Osteoblast (primary cell): ENCODE measurements around the gene FAM83C. TPM values are rescaled to one million over a fixed set of nuclear protein-coding genes. Genes with fewer than 3 reads are reported as not detected.

ENCODE experiments used
- DNase-seq: peaks from one replicate; pipeline ENCODE4 v3.0.0; 2011; ENCODE audit warnings: low spot score, mixed read lengths; ENCODE audit not compliant: insufficient read length; ENCODE audit errors: missing footprints
- H2AFZ ChIP-seq: 2 replicates; pipeline ENCODE4 v1.6.0; 2011; ENCODE audit warnings: mild to moderate bottlenecking, low read length
- H3K27ac ChIP-seq: 2 replicates; pipeline ENCODE4 v1.5.1; 2011; ENCODE audit warnings: mild to moderate bottlenecking, low read depth, low read length, moderate library complexity
- H3K27me3 ChIP-seq: 2 replicates; pipeline ENCODE4 v1.6.0; 2012; ENCODE audit warnings: mild to moderate bottlenecking, control low read depth, inconsistent platforms, low read length, moderate library complexity; ENCODE audit not compliant: insufficient read depth
- H3K36me3 ChIP-seq: 2 replicates; pipeline ENCODE4 v1.5.1; 2011; ENCODE audit warnings: mild to moderate bottlenecking, low read length, control low read depth, moderate library complexity; ENCODE audit not compliant: insufficient read depth
- H3K4me1 ChIP-seq: 2 replicates; pipeline ENCODE4 v1.5.1; 2011; ENCODE audit warnings: mild to moderate bottlenecking, low read length, control low read depth, moderate library complexity; ENCODE audit not compliant: insufficient read depth
- H3K4me2 ChIP-seq: 2 replicates; pipeline ENCODE4 v1.6.0; 2011; ENCODE audit warnings: mild to moderate bottlenecking, low read length; ENCODE audit not compliant: insufficient read depth
- H3K4me3 ChIP-seq: fragments of 200-600 bp; sonication (generic); 3 replicates; pipeline ENCODE4 v1.5.1; 2012; ENCODE audit warnings: mild to moderate bottlenecking, low read length, inconsistent platforms; ENCODE audit not compliant: insufficient read depth
- H3K79me2 ChIP-seq: 2 replicates; pipeline ENCODE4 v1.6.0; 2012; ENCODE audit warnings: mild to moderate bottlenecking, low read length, control low read depth, inconsistent platforms; ENCODE audit not compliant: insufficient read depth
- H3K9me3 ChIP-seq: 2 replicates; pipeline ENCODE4 v1.5.1; 2011; ENCODE audit warnings: low read depth, low read length, control low read depth
- H4K20me1 ChIP-seq: 2 replicates; pipeline ENCODE4 v1.6.0; 2012; ENCODE audit warnings: mild to moderate bottlenecking, low read length, control low read depth; ENCODE audit not compliant: insufficient read depth
- total RNA-seq: library from RNA; depleted of rRNA; stranded (reverse); fragments of >200 nt; gene quantifications from 2 replicates; pipeline ENCODE4 v1.2.3, GENCODE V29; 2012
- TF ChIP-seq, protein P1 (sequence below): IDR thresholded peaks from 2 replicates; pipeline ENCODE4 v1.5.1; 2011; ENCODE audit warnings: mild to moderate bottlenecking, low read depth, low read length, moderate library complexity; ENCODE audit errors: extremely low read depth

Gene FAM83C
- total RNA-seq, 1 donor = not detected

DNA sequence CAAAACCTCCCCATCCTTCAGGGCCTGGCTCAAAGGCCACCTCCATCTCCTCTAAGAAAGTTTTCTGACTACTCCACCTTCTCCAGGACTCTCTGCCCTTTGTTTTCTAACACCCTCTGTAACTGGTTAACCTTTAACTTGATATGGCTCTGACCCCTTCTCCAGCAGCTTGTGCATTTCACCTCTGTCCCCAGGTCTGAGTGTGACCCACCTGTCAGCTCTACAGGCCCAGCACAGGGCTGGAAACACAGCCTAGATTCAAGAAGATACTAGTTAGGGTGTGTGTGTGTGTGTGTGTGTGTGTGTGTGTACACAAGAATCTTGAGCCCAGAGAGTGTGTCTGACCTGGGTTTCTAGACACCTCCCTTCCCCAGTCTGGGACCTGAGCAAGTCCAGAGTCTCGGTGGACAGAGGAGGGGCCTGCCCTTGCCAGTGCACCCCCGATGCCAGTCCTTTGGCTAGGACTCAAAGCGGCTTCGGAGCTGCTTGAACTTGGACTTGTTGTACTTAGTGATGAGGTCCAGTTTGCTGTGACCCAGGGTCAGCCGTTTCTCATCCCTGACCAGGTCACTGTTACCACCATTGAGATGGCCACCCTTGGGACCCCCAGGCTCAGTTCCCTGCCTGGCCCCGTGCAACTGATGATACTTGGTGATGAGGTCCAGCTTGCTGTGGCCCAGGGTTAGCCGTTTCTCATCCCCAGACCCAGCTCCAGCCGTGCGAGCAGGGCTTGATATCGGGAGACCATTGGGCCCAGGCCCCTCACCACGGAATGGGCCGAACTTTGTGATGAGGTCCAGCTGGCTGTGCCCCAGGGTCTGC, 5.9 kb downstream of the FAM83C start:
- no peak overlapping the region for H2AFZ ChIP-seq
- peaks cover 8% of the 10 kb centered on the region for H4K20me1 ChIP-seq
- H3K27ac ChIP-seq = peak overlapping the region; percentile 2
- H3K4me3 ChIP-seq = no peak overlapping the region
- no peaks in the 10 kb centered on the region for H3K27me3 ChIP-seq
- peaks cover 18% of the 10 kb centered on the region for H3K4me1 ChIP-seq
- peaks cover 14% of the 10 kb centered on the region for H3K36me3 ChIP-seq
- TF ChIP-seq, protein P1, sequence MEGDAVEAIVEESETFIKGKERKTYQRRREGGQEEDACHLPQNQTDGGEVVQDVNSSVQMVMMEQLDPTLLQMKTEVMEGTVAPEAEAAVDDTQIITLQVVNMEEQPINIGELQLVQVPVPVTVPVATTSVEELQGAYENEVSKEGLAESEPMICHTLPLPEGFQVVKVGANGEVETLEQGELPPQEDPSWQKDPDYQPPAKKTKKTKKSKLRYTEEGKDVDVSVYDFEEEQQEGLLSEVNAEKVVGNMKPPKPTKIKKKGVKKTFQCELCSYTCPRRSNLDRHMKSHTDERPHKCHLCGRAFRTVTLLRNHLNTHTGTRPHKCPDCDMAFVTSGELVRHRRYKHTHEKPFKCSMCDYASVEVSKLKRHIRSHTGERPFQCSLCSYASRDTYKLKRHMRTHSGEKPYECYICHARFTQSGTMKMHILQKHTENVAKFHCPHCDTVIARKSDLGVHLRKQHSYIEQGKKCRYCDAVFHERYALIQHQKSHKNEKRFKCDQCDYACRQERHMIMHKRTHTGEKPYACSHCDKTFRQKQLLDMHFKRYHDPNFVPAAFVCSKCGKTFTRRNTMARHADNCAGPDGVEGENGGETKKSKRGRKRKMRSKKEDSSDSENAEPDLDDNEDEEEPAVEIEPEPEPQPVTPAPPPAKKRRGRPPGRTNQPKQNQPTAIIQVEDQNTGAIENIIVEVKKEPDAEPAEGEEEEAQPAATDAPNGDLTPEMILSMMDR = no peak
- no peaks in the 10 kb centered on the region for H3K9me3 ChIP-seq
- H3K4me2 ChIP-seq = no peak overlapping the region
- peak; percentile 49 for DNase-seq
- H3K79me2 ChIP-seq = peaks cover 40% of the 10 kb centered on the region

DNA sequence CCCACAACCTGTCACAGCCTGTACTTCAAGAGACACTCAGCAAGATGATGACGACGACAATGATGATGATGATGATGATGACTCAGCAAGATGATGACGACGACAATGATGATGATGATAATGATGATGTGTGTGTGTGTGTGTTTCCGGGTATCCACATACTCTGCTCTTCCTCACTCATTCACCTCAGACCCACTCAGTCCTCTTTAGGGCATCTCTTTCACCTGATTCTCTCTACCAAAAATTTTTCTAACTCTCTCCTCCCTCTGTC, 6.5 kb downstream of the FAM83C start:
- Histone ChIP-seq H3K9me3 (no peaks in the 10 kb centered on the region), H3K79me2 (peaks cover 44% of the 10 kb centered on the region), H2AFZ (no peak overlapping the region), H3K4me3 (peak overlapping the region; percentile 85), H3K4me1 (peaks cover 18% of the 10 kb centered on the region), H3K4me2 (peak overlapping the region; percentile 87), H3K36me3 (peaks cover 17% of the 10 kb centered on the region), H3K27ac (peak overlapping the region; percentile 2), H3K27me3 (no peaks in the 10 kb centered on the region), H4K20me1 (peaks cover 9% of the 10 kb centered on the region)
- DNase-seq = no peak
- TF ChIP-seq, protein P1 = no peak

DNA sequence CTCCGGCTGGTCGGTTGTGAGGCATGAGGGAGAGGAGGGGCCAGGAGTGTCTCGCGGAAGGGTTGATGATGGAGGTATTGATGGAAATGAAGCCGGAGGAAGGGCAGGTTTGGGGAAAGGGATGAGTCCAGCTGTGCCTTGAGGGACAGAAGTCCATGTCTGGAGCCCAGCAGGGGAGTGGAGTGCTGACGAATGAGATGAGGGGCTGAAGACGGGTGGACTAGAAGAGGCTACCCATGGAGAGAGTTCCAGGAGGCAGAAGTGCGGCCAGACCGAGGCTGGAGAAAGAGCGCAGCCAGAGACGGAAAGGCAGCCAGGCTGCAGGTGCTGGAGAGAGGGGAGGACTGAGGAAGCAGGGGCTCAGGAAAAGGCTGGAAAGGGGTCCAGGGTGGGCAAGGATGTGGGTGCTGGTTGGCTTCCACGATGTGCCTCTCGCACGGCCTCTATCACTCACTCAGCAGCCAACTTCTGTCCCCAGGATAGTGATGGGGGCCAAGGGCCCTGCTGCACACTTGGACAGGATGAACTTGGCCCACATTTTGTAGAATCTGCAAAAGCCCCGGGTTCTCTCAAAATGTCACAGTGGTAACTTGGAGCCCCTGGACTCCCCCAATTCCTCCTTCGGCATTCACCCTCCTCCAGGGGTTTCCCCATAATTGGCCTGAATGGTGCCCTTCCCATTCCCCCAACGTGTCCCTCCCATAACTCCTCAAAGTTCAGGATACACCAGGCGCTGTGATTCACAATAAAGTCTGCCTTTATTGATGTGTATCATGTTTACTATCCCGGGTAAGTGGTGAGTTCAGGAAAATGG, 7.0 kb downstream of the FAM83C start:
- DNase-seq = peak; percentile 79
- H3K4me1 ChIP-seq = peaks cover 18% of the 10 kb centered on the region
- H3K27ac ChIP-seq = peak overlapping the region; percentile 70
- H3K36me3 ChIP-seq = peaks cover 22% of the 10 kb centered on the region
- H3K4me3 ChIP-seq = peak overlapping the region; percentile 85
- peaks cover 50% of the 10 kb centered on the region for H3K79me2 ChIP-seq
- H4K20me1 ChIP-seq = peaks cover 13% of the 10 kb centered on the region
- no peaks in the 10 kb centered on the region for H3K9me3 ChIP-seq
- TF ChIP-seq, protein P1 = no peak
- peak overlapping the region; percentile 92 for H2AFZ ChIP-seq
- peak overlapping the region; percentile 87 for H3K4me2 ChIP-seq
- no peaks in the 10 kb centered on the region for H3K27me3 ChIP-seq

DNA sequence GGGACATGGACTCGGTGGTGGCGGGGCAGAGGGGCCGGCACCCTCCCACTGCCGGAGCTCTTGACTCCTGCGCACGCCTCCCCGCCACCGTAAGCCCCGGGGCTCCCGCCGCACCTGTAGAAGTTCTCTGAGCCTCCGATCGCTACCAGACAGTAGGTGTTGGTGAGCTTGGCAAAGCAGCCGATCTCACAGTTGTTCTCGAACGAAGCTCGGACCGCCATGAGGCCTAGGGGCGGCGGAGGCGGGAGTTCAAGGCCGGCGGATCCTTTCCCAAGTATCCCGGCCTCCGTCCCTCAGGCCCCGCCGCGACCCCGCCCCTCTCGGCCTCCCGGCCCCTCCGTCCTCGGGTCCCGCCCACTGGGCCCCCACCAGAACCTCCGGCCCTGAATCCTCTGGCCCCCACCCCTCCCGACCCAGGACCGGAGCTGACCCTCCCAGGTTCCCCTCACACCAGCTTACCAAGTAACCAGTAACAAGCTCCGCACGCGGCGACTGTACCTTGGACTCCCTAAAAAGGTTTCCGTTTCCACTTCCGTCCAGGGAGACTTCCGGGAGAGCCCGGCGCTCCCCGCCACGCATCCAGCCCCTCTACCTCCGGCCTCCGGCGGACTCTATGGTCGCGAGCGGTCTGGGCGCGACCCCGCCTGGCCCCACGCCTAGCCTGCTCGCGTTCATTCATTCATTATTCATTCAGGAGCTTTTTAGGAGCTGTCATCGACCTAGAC, 7.8 kb downstream of the FAM83C start, which contains the start of gene EIF6:
EIF6 (minus strand) TSS at position 506 of the 725 bp plus-strand sequence; CDS start at position 221, 285 bp downstream.
- peak within 1 kb of the TSS; percentile 70 for H3K27ac ChIP-seq
- no peaks in the 10 kb centered on the region for H3K27me3 ChIP-seq
- peaks cover 30% of the 10 kb centered on the region for H3K36me3 ChIP-seq
- peaks cover 18% of the 10 kb centered on the region for H3K4me1 ChIP-seq
- no peaks in the 10 kb centered on the region for H3K9me3 ChIP-seq
- H3K4me2 ChIP-seq = peak within 1 kb of the TSS; percentile 87
- H3K79me2 ChIP-seq = peaks cover 57% of the 10 kb centered on the region
- TF ChIP-seq, protein P1 = no peak
- DNase-seq = peak; percentile 99
- peak within 1 kb of the TSS; percentile 85 for H3K4me3 ChIP-seq
- H2AFZ ChIP-seq = peak within 1 kb of the TSS; percentile 92
- peaks cover 13% of the 10 kb centered on the region for H4K20me1 ChIP-seq
